ENCODE results near the gene CENPI. TPM values are rescaled to one million over a fixed set of nuclear protein-coding genes. Genes with fewer than 3 reads are reported as not detected.

Gene CENPI
- polyA plus RNA-seq, 1 of the 3 experiments (the other 2 are of a cell fraction), result 2.4 TPM

DNA sequence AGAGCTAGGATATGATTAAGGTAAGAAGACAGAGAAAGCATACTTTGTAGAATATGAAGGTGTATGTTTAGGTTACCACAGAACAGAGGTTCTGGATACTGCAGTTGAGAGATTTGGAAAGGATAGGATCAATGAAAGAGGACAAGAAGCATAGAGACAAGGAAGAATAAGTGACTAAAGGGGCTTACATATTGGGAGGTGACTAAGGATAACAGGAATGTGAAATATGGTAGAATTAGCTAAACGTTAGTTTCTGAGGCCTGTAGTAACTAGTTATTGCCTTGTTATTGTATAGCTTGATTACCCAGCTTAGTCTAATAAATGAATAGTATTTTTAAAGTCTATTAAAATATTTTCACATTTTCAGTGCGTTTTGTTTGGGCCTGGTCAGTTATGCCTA lies 38.2 kb downstream of the CENPI start:
- ChIA-PET CTCF (no interaction called here), POLR2A (no interaction called here)
- H3K9ac ChIP-seq, result no peak overlapping the region
- H3K27ac ChIP-seq (ENCODE audit: low read depth in 2 of 2, low read length in 1 of 2), result no peak overlapping the region
- no peak overlapping the region for H2AFZ ChIP-seq (ENCODE audit: low read depth)
- no peaks in the 10 kb centered on the region for H3K79me2 ChIP-seq (ENCODE audit: insufficient read depth)
- H3K27me3 ChIP-seq (ENCODE audit: insufficient read depth), result no peaks in the 10 kb centered on the region
- H4K20me1 ChIP-seq (ENCODE audit: insufficient read depth), result no peaks in the 10 kb centered on the region
- 41% methylated on average over 2 of the region's 2 CpGs for WGBS (ENCODE audit: low lambda C conversion rate)
- H3K9me3 ChIP-seq, result no peaks in the 10 kb centered on the region
- no peak overlapping the region for H3K4me3 ChIP-seq (ENCODE audit: low read depth in 2 of 2, low read length in 1 of 2)
- H3F3A ChIP-seq (replicated peaks; ENCODE audit: insufficient read depth), result no peaks in the 10 kb centered on the region
- peaks cover 0 to 17% of the 10 kb centered on the region in 2 experiments for H3K36me3 ChIP-seq (replicated peaks in 1 of 2; ENCODE audit: control insufficient read depth in 1 of 2, insufficient read depth in 2 of 2, low read length in 1 of 2)
- no peaks in the 10 kb centered on the region for H3K9me2 ChIP-seq
- no peak for DNase-seq
- H3K4me1 ChIP-seq (ENCODE audit: control insufficient read depth in 1 of 2, insufficient read depth in 2 of 2, low read depth in 1 of 2, low read length in 1 of 2), result no peaks in the 10 kb centered on the region
- no peak overlapping the region for H3K4me2 ChIP-seq
- TF ChIP-seq MXI1 (IDR thresholded peaks at IDR 0.05; ENCODE audit: low read depth, low read length) (no peak), SIN3A (IDR thresholded peaks at IDR 0.05; ENCODE audit: borderline replicate concordance, low read depth, low read length) (no peak), GATA2 (CRISPR knock-in tag; IDR thresholded peaks at IDR 0.05) (no peak), POLR2AphosphoS5 (IDR thresholded peaks at IDR 0.05; ENCODE audit: low read depth, low read length) (no peak), TCF12 (IDR thresholded peaks at IDR 0.05) (no peak), MEF2A (IDR thresholded peaks at IDR 0.05; ENCODE audit: borderline replicate concordance, low read depth) (no peak), FOXJ3 (CRISPR knock-in tag; IDR thresholded peaks at IDR 0.05) (no peak), RAD21 (IDR thresholded peaks at IDR 0.05; ENCODE audit: low read length) (no peak), RXRA (IDR thresholded peaks at IDR 0.05; ENCODE audit: borderline replicate concordance, low read depth) (no peak), GABPA (IDR thresholded peaks at IDR 0.05; ENCODE audit: low read depth) (no peak), RCOR1 (IDR thresholded peaks at IDR 0.05; ENCODE audit: low read length) (no peak), YY1 (IDR thresholded peaks at IDR 0.05; ENCODE audit: low read depth) (no peak), USF1 (IDR thresholded peaks at IDR 0.05; ENCODE audit: borderline replicate concordance, low read depth) (no peak), TEAD4 (IDR thresholded peaks at IDR 0.05; ENCODE audit: borderline replicate concordance, insufficient read depth) (no peak)
- TF ChIP-seq, protein P1, sequence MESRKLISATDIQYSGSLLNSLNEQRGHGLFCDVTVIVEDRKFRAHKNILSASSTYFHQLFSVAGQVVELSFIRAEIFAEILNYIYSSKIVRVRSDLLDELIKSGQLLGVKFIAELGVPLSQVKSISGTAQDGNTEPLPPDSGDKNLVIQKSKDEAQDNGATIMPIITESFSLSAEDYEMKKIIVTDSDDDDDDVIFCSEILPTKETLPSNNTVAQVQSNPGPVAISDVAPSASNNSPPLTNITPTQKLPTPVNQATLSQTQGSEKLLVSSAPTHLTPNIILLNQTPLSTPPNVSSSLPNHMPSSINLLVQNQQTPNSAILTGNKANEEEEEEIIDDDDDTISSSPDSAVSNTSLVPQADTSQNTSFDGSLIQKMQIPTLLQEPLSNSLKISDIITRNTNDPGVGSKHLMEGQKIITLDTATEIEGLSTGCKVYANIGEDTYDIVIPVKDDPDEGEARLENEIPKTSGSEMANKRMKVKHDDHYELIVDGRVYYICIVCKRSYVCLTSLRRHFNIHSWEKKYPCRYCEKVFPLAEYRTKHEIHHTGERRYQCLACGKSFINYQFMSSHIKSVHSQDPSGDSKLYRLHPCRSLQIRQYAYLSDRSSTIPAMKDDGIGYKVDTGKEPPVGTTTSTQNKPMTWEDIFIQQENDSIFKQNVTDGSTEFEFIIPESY (IDR thresholded peaks at IDR 0.05; ENCODE audit: borderline replicate concordance, low read depth), result no peak
- TF ChIP-seq, protein P2, sequence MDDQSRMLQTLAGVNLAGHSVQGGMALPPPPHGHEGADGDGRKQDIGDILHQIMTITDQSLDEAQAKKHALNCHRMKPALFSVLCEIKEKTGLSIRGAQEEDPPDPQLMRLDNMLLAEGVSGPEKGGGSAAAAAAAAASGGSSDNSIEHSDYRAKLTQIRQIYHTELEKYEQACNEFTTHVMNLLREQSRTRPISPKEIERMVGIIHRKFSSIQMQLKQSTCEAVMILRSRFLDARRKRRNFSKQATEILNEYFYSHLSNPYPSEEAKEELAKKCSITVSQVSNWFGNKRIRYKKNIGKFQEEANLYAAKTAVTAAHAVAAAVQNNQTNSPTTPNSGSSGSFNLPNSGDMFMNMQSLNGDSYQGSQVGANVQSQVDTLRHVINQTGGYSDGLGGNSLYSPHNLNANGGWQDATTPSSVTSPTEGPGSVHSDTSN (IDR thresholded peaks at IDR 0.05), result no peak

Other genes starting within 250 kb of the CENPI start
- gene NOX1, start 223.8 kb upstream of the CENPI start, polyA plus RNA-seq (2012; rRNA removed), result not detected in 2 replicates
- gene XKRX, start 169.3 kb upstream of the CENPI start, polyA plus RNA-seq (2012; rRNA removed), result not detected in 2 replicates
- gene ARL13A, start 128.5 kb upstream of the CENPI start, polyA plus RNA-seq (2012; rRNA removed), result not detected in 2 replicates
- 7.2 and 8.2 TPM in 2 replicates for gene TRMT2B, start 46.1 kb upstream of the CENPI start, polyA plus RNA-seq (2012; rRNA removed)
- gene TMEM35A, start 19.3 kb upstream of the CENPI start, polyA plus RNA-seq (2012; rRNA removed), result 5.6 and 6.6 TPM in 2 replicates
- gene DRP2, start 121.6 kb downstream of the CENPI start, polyA plus RNA-seq (2012; rRNA removed), result 0.16 and 0.21 TPM in 2 replicates
- 0.38 and 0.39 TPM in 2 replicates for gene TAF7L, start 193.1 kb downstream of the CENPI start, polyA plus RNA-seq (2012; rRNA removed)